ENCODE measurements around the gene AGAP2.

DNA sequence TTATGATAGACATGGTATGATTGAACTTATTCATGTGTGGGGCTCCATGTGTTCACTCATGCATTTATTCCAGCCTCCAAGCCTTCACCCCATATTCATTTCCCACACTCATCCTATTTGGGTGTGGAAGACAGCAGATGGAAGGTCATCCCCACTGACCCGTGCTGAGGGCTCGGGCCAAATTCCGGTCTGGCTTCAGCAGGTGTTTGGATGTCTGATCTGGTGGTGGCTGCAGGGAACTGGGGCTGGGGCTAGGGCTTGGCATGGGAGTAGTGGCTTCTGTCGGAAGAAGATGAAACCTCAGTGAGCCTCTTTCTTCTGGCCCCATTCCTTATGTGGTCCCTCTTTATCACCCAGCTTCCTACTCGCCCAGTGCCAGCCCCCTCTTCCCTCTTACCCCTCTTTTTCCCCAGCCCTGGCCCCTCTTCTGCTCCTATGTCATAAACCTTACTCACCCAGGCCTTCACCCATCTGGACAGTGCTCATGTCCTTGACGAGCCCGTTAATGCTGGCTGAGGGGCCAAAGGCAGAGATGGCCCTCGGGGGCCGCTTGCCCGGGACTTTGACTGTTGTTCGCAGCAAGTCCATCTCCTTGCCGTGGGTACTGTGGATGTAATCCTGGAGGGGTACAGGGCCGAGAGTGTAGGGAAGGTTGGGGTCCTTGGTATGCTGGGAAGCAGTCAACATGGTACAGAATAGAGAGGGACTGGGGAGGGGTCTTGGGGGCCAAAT lies 8.0 kb downstream of the AGAP2 start:
- TF ChIP-seq POLR2A (IDR thresholded peaks at IDR 0.05): no peak
- TF ChIP-seq, protein P1, sequence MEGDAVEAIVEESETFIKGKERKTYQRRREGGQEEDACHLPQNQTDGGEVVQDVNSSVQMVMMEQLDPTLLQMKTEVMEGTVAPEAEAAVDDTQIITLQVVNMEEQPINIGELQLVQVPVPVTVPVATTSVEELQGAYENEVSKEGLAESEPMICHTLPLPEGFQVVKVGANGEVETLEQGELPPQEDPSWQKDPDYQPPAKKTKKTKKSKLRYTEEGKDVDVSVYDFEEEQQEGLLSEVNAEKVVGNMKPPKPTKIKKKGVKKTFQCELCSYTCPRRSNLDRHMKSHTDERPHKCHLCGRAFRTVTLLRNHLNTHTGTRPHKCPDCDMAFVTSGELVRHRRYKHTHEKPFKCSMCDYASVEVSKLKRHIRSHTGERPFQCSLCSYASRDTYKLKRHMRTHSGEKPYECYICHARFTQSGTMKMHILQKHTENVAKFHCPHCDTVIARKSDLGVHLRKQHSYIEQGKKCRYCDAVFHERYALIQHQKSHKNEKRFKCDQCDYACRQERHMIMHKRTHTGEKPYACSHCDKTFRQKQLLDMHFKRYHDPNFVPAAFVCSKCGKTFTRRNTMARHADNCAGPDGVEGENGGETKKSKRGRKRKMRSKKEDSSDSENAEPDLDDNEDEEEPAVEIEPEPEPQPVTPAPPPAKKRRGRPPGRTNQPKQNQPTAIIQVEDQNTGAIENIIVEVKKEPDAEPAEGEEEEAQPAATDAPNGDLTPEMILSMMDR (IDR thresholded peaks at IDR 0.05): no peak
